NOMO-1 treated with dmso at 0.1 percent for 144 hours (cell line): ENCODE data around the gene GARS1.

ENCODE experiments used
- DNase-seq: peaks from one replicate; lab custom pipeline; 2025; ENCODE audit not compliant: unreplicated experiment; lab: John Stamatoyannopoulos, UW

GARS1 gene

DNA sequence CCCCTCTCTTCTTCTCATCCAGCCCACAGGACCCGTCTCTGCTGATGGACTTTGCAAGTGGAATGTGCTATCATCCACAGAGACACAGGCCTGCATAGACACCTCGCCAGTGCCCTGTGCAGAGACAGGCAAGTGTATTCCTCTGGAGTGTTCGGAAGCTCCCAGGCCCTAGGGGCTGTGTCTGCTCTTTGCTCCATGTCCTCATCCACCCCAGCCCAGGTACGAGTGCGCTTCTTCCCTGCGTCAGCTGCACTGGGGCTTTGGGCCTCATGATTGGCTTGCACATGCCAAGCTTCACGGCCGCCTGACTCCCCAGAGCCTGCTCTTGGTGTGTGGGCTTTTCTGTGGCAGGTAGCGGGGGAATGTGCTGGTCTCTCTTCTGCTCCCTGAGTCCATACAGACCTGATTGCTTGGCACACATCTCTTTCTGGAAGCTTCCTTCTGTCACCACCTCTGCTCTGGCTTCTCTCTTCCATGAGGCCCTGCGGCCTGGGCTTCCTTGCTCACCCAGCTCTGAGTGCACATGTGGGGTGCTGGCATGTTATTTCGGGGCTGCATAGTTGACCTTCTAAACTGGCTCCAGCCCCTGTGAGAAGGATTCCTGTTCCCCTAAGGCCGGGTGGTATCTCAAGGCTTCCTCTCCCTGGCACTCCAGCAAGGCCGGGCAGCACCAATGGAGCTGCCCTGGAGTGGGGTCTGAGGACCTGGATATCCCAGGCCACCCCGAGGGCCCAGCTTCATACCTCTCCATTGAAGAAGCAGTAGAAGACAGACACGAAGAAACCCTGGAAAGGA lies 59.8 kb downstream of the GARS1 start:
- DNase-seq, result no peak

DNA sequence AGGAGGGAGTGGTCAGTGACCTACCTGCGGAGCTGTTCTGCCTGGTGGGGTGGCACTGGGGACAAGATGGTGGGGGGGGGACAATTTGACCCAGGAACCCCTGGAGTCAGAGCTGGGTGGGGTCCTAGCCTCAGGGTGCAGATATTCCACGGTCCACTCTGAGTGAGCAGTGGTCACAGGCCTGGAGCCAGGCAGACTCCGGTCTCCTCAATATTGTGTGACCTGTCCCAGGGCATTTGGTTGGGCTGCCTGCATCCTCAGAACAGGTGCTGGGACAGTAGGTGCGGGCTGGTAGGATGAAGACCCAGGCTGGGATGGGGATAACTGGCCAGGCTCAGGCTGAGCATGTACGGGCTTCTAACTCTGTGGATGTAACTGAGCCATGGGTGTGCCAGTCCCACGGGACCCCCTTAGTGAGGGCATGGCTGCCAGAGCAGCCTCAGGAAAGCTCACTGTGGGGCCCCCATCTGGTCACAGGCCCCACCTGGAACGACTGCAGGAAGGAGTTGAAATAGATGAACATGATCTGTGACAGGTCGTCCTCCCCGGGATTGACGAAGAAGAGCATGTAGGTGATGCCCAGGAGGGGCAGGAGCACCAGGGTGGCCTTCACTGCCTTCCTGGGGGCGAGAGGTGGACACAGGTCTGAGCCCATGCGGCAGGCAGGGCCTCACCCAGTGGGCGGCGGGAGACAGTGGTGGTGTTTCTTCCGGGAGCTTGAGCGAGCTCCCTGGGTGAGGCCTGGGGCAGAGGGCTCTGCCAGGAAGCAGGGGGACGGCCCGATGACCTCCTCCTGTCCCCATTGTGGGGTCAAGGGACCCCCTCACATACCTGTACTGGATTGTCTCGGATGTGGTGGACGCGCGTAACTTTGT lies 60.7 kb downstream of the GARS1 start:
- no peak for DNase-seq

DNA sequence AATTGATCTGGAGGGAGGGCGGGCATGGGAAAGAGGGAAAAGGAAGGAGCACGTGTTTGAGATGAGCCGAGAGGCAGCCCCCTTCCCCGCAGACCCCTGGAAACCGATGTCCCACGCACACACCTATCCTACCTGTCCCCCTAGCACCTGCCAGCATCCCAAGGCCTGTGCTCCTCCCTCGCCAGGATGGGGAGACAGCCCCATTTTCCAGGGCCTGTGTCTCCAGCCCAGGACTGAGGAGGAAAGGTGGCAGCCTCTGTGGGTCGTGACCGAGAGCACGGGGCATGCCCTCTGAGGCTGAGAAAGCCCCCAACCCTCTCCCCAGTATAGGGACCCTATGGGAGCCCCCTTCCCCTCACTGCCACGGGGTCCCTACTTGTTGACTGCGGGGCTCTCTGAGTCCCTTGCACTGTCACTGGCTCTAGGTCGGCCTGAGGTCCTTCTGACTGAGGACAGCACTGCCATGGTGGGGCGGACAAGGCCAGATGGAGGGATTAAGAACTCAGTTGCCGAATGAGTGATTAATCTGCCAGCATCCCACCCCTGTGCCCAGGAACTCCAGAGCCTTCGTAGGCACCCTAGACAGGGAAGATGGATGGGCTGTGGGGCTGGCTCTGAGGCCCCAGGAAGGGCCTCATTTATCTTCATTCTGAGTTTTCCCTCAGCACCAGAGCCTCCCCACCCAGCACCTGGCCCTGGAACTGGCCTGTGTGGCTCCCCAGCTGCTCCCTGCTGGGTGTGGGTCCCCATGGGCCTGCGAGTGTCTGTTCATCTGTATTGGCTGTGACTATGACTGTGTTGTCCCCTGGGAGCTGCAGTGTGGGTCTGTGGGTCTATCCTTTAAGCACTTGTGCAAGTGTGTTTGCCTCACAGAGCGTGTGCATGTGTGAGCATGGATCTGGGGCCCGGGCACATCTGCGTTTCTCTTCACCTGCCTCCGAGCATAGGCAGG lies 61.6 kb downstream of the GARS1 start:
- no peak for DNase-seq

DNA sequence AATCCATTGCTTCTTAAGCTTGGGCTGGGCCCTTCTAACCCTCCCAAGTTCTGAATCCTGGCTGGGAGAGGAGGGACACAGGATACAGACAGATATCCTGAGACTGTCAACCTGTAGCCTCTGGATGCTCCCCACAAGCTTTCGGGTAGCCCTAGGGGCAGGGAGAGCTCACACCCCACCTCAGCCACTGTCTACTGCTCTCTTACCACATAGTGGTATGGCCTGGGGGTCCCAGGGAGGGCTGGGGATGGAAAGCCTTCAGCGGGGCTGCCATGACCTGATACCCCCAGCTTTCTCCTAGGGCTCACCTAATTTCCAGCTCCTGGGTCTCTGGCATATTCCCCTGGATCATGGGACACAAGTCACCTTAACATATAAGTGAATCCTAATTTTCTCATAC lies 62.5 kb downstream of the GARS1 start:
- no peak for DNase-seq

DNA sequence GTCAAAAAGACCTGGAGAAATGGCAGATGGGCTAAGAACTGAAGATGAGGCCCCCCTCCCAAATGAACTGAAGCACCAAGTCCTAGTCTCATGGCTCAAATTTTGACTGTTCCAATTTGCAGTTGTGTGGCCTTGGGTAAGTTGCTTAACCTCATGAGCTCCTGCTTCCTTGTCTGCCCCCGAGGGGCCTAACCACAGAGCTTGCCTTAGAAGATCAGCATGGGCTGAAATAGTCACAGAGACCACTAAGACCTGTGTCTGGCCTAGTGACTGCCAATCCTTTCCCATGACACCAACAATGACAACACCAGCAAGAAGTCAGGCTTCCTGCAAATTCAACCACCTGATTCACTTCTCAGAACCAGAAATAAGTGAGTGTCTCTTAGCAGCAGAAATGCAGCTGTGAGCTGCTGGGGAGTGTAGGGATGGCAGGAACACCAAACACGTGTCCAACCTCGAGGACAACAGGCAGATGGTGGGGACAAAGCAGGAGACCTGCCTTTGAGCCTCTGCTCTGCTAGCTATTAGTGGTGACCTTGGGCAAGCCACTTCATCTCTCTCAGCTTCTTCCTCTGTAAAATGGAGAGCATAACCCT lies 63.9 kb downstream of the GARS1 start:
- DNase-seq, result no peak

DNA sequence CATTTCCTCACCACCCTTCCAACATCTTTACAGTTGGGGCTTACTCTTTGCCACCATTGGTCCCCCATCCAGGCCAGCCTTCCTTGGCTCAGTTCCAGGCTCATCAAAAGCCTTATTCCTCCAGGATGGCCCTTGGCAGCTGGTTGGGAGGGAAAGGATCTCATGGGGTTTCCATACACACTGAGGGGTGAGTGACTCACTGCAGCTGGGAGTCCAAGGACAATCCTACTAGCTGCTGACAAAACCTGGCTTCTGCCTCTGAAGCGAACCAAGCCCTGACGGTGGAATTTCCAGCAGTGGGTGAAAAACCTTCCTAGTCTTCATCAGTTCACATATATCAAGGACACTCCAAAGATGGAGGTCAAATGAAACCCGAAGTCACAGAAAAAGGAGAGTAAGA lies 64.6 kb downstream of the GARS1 start:
- DNase-seq, result no peak

DNA sequence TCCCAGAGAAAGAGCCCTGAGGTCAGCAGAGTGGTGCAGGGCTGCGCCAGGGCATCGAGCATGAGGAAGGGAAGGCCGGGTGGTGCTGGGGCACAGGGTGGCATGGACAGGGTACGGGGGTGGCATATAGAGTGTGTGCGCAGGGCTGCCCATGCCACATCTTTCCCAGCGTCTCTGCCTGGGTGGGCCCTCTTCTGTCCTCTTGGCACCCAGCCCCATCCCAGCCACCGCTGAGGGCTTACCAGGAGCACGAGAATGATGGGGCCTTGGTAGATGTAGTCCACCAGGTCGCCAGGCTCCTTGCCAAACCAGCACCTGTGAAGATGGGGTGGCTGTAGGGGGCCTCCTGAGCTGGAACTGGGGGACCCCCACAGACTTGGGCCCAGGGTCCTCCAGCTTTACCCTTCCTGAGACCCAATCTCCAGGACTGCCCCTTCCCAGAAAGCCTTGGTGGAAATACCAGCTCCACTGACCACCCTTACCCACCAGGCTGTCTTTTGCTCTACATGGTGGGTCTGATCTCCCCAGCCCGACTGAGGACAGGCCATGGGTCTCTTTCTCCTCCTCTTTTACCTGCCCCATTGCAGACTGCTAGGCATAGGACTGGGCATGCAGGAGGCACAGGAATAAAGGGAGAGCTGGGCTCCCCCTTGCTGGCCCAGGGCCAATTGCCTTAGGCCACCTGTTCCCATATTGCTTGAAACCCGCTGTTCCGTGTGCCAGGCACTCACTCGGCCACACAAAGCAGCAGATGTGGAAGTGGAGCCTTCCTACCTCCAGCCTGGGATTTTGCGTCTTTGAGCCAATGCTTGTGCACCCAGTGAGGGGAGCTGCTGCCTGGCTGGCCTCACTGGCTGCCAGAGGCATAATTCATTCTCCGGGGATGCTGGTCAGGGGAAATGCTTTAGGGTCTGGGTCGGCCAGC lies 65.9 kb downstream of the GARS1 start:
- no peak for DNase-seq

GRCh38 chr7:30661926-30662325 lies 67.2 kb downstream of the GARS1 start:
- no peak for DNase-seq

GRCh38 chr7:30662431-30662939 lies 67.8 kb downstream of the GARS1 start:
- no peak for DNase-seq

GRCh38 chr7:30663414-30663813 lies 68.7 kb downstream of the GARS1 start:
- DNase-seq, result no peak

- no peak for DNase-seq
These were observed 69.7 kb downstream of the GARS1 start for GRCh38 chr7:30664184-30664885.

- DNase-seq, result no peak
These were observed 70.4 kb downstream of the GARS1 start for GRCh38 chr7:30665043-30665442.

DNA sequence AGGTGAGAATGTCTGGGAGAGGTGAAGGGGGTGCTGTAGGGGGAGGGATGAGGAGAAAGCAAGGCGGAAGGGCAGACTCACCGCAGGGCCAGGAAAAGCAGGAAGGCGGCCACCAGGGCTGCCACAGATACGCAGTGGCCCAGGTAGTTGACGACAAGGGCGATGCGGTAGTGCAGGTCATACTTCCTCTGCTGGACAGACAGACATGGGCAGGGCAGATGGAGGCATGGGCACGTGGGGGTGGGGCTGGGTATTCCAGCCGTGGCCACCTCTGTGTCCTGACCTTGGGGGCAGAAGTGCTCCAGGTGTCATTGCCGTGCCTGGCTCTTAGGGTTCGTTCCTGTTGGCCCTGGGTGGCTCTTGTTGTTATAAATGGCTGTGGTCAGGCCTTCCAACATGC lies 70.8 kb downstream of the GARS1 start:
- DNase-seq, result no peak

DNA sequence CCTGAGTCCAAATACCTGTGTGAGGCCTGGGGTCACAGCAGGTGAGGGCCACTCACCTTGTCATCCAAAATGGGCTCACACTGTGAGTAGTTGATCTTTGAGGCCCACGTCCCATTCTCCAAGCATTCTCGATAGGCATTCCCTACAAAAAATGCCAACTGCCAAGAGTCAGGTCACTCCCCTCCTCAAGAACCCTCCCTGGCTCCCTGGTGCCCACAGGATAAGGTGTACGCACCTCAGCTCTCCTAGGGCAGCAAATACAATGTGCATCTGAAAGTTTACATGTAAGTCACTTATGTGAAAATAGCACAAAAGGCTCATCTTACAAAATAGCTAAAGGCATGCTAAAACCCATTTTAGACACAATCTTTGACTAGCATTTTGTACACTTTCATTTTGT lies 72.5 kb downstream of the GARS1 start:
- DNase-seq, result no peak

DNA sequence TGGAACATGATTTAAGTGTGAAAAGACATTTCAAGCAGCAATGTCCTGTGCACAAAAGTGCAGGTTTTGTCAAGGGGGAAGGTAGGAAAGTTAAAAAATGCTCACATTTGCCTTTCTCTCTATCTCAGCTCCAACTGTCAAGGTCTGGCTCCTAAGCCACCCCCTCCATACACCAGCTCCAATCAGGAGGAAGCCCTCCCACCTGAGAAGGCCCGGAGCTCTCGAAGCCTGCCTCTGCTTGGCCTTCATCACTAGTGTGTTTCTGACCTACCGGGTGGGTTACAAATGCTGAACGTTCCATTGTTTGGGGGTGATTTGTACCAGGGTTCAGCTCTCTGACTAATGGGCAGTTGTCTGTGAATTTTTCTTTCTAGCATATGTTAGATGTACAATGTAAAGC lies 73.4 kb downstream of the GARS1 start:
- DNase-seq, result no peak

- DNase-seq, result peak; percentile 6
These were observed 77.3 kb downstream of the GARS1 start for GRCh38 chr7:30671793-30672465.

DNA sequence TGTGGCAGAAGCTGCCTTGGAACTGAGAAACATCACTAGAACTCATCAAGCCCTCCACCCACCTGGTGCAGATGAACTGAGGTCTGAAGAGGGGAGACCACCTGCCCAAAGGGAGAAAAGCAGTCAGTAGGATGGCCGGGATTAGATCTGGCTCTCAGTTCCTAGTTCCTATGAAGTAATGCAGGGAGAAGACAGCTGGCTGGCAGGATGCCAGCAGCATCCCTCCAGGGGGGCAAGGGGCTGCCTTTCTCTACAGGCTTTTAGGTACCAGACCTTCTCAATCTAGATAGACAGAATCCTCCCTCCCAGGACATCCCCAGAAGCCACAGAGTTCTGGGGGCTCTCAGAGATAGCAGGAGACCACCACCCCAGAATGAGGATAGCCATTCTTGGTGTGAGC lies 79.7 kb downstream of the GARS1 start:
- no peak for DNase-seq

DNA sequence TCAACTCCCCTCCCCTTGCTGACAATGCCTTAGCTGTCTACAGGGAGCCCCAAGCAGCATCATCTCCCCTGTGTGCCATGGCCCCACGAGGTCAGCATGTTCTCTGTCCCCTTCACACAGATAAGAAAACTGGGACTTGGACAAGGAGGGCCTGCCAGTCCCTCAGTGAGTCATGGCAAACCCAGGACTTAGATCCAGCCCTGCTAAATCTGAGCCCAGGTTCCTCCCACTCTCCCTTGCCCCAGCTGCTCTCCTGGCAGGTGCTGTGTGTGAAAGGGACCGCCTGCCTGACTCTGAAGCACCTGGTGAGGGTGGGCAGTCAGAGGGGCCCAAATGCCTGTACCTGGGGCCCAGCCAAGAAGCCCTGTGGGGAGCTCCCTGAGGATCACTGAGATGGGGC lies 80.2 kb downstream of the GARS1 start:
- DNase-seq, result no peak
